Left lung (tissue), 10 donors: ENCODE measurements around the gene SOWAHD. TPM values are rescaled to one million over a fixed set of nuclear protein-coding genes. Genes with fewer than 3 reads are reported as not detected.

Experiments used
- ATAC-seq: fragments of 200-7000 bp; cut with Tn5 transposase; one replicate; pipeline ENCODE4 v1.9.1; 2020; ENCODE audit warnings: moderate library complexity
- DNase-seq, 4 donors: peaks; one replicate each; pipeline ENCODE4 v3.0.0-alpha.2; 2013 to 2020
- H3K27ac ChIP-seq, 2 donors: fragments of 200-600 bp; sonication (generic) in 1 of 2; one replicate each; pipeline versions ENCODE4 v1.5.0 to v1.8.0; 2020 to 2021
- H3K27me3 ChIP-seq, 2 donors: fragments of 200-600 bp; sonication (generic) in 1 of 2; one replicate each; pipeline versions ENCODE4 v1.5.0 to v1.8.0; 2020 to 2021
- H3K36me3 ChIP-seq, 2 donors: fragments of 200-600 bp; sonication (generic) in 1 of 2; one replicate each; pipeline versions ENCODE4 v1.5.0 to v1.8.0; 2020 to 2021
- H3K4me1 ChIP-seq, 2 donors: fragments of 200-600 bp; one replicate each; pipeline ENCODE4 v1.8.0; 2021
- H3K4me3 ChIP-seq, 2 donors: fragments of 200-600 bp; sonication (generic) in 1 of 2; one replicate each; pipeline versions ENCODE4 v1.5.0 to v1.8.0; 2020 to 2021; ENCODE audit warnings: mild to moderate bottlenecking in 1 of 2
- H3K9me3 ChIP-seq, 2 donors: fragments of 200-600 bp; sonication (generic) in 1 of 2; one replicate each; pipeline versions ENCODE4 v1.5.0 to v1.8.0; 2020 to 2021
- CTCF ChIP-seq, 2 donors: fragments of 200-600 bp; sonication (generic) in 1 of 2; IDR thresholded peaks; one replicate each; pipeline versions ENCODE4 v1.5.0 to v1.8.0; 2021; ENCODE audit warnings: antibody characterized with exemption in 2 of 2
- intact Hi-C, 2 donors: fragments of 100-400 bp; cut with DNase I; formaldehyde crosslinking; loops; one replicate each; pipeline versions ENCODE4 v1.11.2 to v1.14.2; 2022
- polyA plus RNA-seq, 6 donors: library from polyadenylated mRNA; unstranded; fragments of 120-200 nt; gene quantifications; one replicate each; pipeline ENCODE4 v1.2.1, GENCODE V29; 2013; ENCODE audit not compliant: insufficient read length in 6 of 6
- total RNA-seq, 2 donors: library from RNA; stranded (reverse); fragmentation: NEBNext Ultra II Directional; extraction: Animal tissue kit (Norgen Biotek cat#: 25700); gene quantifications; one replicate each; pipeline ENCODE4 v1.2.1, GENCODE V29; 2021
- donor health status: DM: no; HTN: yes; CAD: no.
- donor health status: DM: no; HTN: no; CAD: no.

Gene SOWAHD
- total and polyA plus RNA-seq, 8 donors: 0.34 to 4.2 (median 0.64) TPM

- Histone ChIP-seq H3K27me3 (no peaks in the 10 kb centered on the region), H3K9me3 (no peaks in the 10 kb centered on the region), H3K4me1 (peaks cover 0 to 16% of the 10 kb centered on the region in 2 donors), H3K4me3 (no peak overlapping the region), H3K27ac (no peak overlapping the region), H3K36me3 (no peaks in the 10 kb centered on the region)
- ATAC-seq (no peak), DNase-seq (no peak)
- intact Hi-C loops: no loop called here
- TF ChIP-seq CTCF (IDR thresholded peaks at IDR 0.05): no peak
These were observed 5.4 kb upstream of the SOWAHD start for GRCh38 chrX:119753001-119753400.

- H3K4me3 ChIP-seq: no peak overlapping the region
- H3K4me1 ChIP-seq: peaks cover 0 to 16% of the 10 kb centered on the region in 2 donors
- no peaks in the 10 kb centered on the region for H3K27me3 ChIP-seq
- no peaks in the 10 kb centered on the region for H3K36me3 ChIP-seq
- peak in 1 of 4 donors; percentile 15 for DNase-seq
- intact Hi-C loops: no loop called here
- no peak for ATAC-seq
- no peaks in the 10 kb centered on the region for H3K9me3 ChIP-seq
- no peak overlapping the region for H3K27ac ChIP-seq
- TF ChIP-seq CTCF (IDR thresholded peaks at IDR 0.05): peak in 1 of 2 donors; percentile 33
These were observed 4.6 kb upstream of the SOWAHD start for GRCh38 chrX:119753639-119754257.

- H3K9me3 ChIP-seq: no peaks in the 10 kb centered on the region
- H3K4me3 ChIP-seq: no peak overlapping the region
- H3K27ac ChIP-seq: peak overlapping the region; percentile 13 to 82
- DNase-seq (peak in 1 of 4 donors; percentile 34), ATAC-seq (no peak)
- H3K4me1 ChIP-seq: peaks cover 0 to 16% of the 10 kb centered on the region in 2 donors
- peaks cover 0 to 10% of the 10 kb centered on the region in 2 donors for H3K27me3 ChIP-seq
- no peaks in the 10 kb centered on the region for H3K36me3 ChIP-seq
- no peak for TF ChIP-seq CTCF (IDR thresholded peaks at IDR 0.05)
- intact Hi-C loops: no loop called here
These were observed 2.3 kb upstream of the SOWAHD start for GRCh38 chrX:119755981-119756533.

DNA sequence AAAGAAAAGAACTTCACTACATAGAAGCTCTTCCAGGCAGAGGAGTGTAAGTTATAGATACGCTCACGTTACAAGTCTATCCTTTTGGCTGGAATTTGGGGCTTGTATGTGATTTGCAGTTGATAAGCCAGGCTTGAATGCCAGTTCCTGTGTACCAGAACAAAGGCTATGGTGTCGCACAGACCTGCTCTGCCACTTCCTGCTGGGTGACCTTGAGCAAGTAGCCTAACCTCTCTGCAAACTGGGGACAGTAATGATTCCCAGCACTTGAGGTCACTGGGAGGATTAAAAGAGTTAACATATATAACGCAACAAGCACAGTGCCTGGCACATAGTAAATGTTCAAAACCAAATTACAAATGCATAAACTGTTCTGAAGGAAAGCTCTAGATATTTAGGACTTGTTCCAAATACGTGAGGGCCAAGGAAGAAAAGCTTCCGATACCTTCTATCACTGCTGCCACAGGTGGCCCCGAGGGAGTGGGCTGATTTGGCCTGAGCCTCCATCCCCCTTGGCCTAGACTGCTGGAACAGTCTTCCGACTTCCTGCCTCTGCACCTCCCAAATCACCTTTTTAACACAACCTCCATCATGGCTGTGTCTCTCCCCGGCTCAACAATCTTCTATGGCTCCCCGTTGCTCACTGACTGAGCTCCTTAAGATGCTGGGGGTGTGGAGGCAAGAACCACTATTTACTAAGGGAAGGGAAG, 1.3 kb upstream of the SOWAHD start:
- Histone ChIP-seq H3K4me1 (peaks cover 0 to 16% of the 10 kb centered on the region in 2 donors), H3K27me3 (peaks cover 0 to 10% of the 10 kb centered on the region in 2 donors), H3K4me3 (no peak overlapping the region), H3K27ac (peak overlapping the region in 1 of 2 donors; percentile 82), H3K36me3 (no peaks in the 10 kb centered on the region), H3K9me3 (no peaks in the 10 kb centered on the region)
- DNase-seq (peak in 1 of 4 donors; percentile 27), ATAC-seq (no peak)
- TF ChIP-seq CTCF (IDR thresholded peaks at IDR 0.05): no peak
- intact Hi-C loops: no loop called here

DNA sequence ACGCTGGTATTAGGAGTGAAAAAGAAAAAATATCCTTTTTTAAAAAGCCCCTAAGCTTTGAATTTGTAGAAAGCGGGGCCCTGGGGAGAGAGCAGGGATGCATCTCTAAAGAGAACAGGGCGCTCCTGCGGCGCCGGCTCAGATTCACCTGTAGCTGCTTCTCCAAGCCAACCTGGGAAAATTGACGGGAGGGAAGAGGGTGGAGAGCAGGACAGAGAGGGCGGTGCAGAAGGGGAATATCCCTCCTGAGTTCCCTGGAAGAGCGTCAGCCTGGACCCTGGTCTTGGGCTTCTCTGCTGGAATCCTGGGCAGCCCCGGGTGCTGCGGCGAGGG, 776 bp upstream of the SOWAHD start:
- no peaks in the 10 kb centered on the region for H3K9me3 ChIP-seq
- no peaks in the 10 kb centered on the region for H3K36me3 ChIP-seq
- intact Hi-C loops: no loop called here
- TF ChIP-seq CTCF (IDR thresholded peaks at IDR 0.05): no peak
- H3K4me1 ChIP-seq: peaks cover 0 to 16% of the 10 kb centered on the region in 2 donors
- peak overlapping the region in 1 of 2 donors; percentile 82 for H3K27ac ChIP-seq
- DNase-seq (no peak), ATAC-seq (no peak)
- peaks cover 0 to 10% of the 10 kb centered on the region in 2 donors for H3K27me3 ChIP-seq
- H3K4me3 ChIP-seq: peak overlapping the region in 1 of 2 donors; percentile 54
